ENCODE measurements around the gene SNN. TPM values are rescaled to one million over a fixed set of nuclear protein-coding genes. Genes with fewer than 3 reads are reported as not detected.

The SNN gene
- total RNA-seq, 2 donors from 2014 or later: 7.5 to 10.9 TPM

- Histone ChIP-seq H3K4me3 (no peak overlapping the region), H3K27me3 (no peaks in the 10 kb centered on the region), H3K9me3 (no peaks in the 10 kb centered on the region), H3K4me1 (peaks cover 25% of the 10 kb centered on the region), H3K36me3 (replicated peaks in 1 of 2; ENCODE audit: insufficient read depth in 1 of 2, low read depth in 2 of 2) (peaks cover 16 to 23% of the 10 kb centered on the region in 2 donors), H3K27ac (peak overlapping the region in 3 of 4 donors; percentile 18 to 51 (median 43))
- WGBS, 2 donors: 47 to 60% methylated on average over 7 of the region's 7 CpGs
- peak in 1 of 4 donors; percentile 36 for DNase-seq
- intact Hi-C loops (cut with DNase I): no loop called here
- peak; percentile 63 for ATAC-seq
- TF ChIP-seq POLR2A (IDR thresholded peaks at IDR 0.05): no peak
- peak in 1 of 7 experiments; percentile 13 for TF ChIP-seq CTCF (IDR thresholded peaks at IDR 0.05)
These were observed 30.0 kb downstream of the SNN start for GRCh38 chr16:11698271-11698689.

GRCh38 chr16:11699234-11699894 is 31.1 kb downstream of the SNN start:
- Histone ChIP-seq H3K36me3 (replicated peaks in 1 of 2; ENCODE audit: insufficient read depth in 1 of 2, low read depth in 2 of 2) (peaks cover 16 to 23% of the 10 kb centered on the region in 2 donors), H3K4me3 (no peak overlapping the region), H3K4me1 (peaks cover 25% of the 10 kb centered on the region), H3K9me3 (no peaks in the 10 kb centered on the region), H3K27me3 (no peaks in the 10 kb centered on the region), H3K27ac (peak overlapping the region in 3 of 4 donors; percentile 18 to 51 (median 43))
- TF ChIP-seq CTCF (IDR thresholded peaks at IDR 0.05): no peak
- TF ChIP-seq POLR2A (IDR thresholded peaks at IDR 0.05): no peak
- ATAC-seq: no peak
- no peak for DNase-seq
- WGBS, 2 donors: 78% methylated on average over 10 of the region's 10 CpGs
- intact Hi-C loops (cut with DNase I): no loop called here

GRCh38 chr16:11700264-11701029 is 32.2 kb downstream of the SNN start:
- intact Hi-C loops (cut with DNase I): no loop called here
- DNase-seq: no peak
- 53 to 56% methylated on average over 9 of the region's 9 CpGs for WGBS, 2 donors
- Histone ChIP-seq H3K9me3 (no peaks in the 10 kb centered on the region), H3K4me3 (no peak overlapping the region), H3K4me1 (peaks cover 29% of the 10 kb centered on the region), H3K27me3 (no peaks in the 10 kb centered on the region), H3K27ac (peak overlapping the region in 1 of 4 donors; percentile 42), H3K36me3 (replicated peaks in 1 of 2; ENCODE audit: insufficient read depth in 1 of 2, low read depth in 2 of 2) (peaks cover 16 to 18% of the 10 kb centered on the region in 2 donors)
- ATAC-seq: no peak
- TF ChIP-seq POLR2A (IDR thresholded peaks at IDR 0.05): no peak
- TF ChIP-seq CTCF (IDR thresholded peaks at IDR 0.05): no peak

GRCh38 chr16:11705311-11706025 is 37.2 kb downstream of the SNN start:
- Histone ChIP-seq H3K4me3 (no peak overlapping the region), H3K27ac (peak overlapping the region in 1 of 4 donors; percentile 7), H3K9me3 (no peaks in the 10 kb centered on the region), H3K4me1 (peaks cover 21% of the 10 kb centered on the region), H3K36me3 (replicated peaks in 1 of 2; ENCODE audit: insufficient read depth in 1 of 2, low read depth in 2 of 2) (peaks cover 0 to 2% of the 10 kb centered on the region in 2 donors), H3K27me3 (no peaks in the 10 kb centered on the region)
- WGBS, 2 donors: 45 to 55% methylated on average over 6 of the region's 6 CpGs
- DNase-seq (no peak), ATAC-seq (no peak)
- intact Hi-C loops (cut with DNase I): no loop called here
- TF ChIP-seq CTCF (IDR thresholded peaks at IDR 0.05) (no peak), POLR2A (IDR thresholded peaks at IDR 0.05) (no peak)
